ENCODE results near the gene ULK2.
"Not testable (repeated sequence)": the region's sequence is repeated elsewhere in the genome, so short reads cannot be mapped to it uniquely, and the experiment has no call there.

Gene ULK2

GRCh38 chr17:19860647-19861177, 7.0 kb downstream of the ULK2 start:
- DNase-seq: not testable (repeated sequence)

- DNase-seq: no peak
Measured at GRCh38 chr17:19857640-19858039, 10.1 kb downstream of the ULK2 start.

- no peak for DNase-seq
Measured at GRCh38 chr17:19833914-19834313, 33.8 kb downstream of the ULK2 start.

GRCh38 chr17:19830061-19830460, 37.7 kb downstream of the ULK2 start:
- DNase-seq: no peak

- peak; percentile 4 for DNase-seq
Measured at GRCh38 chr17:19812407-19812806, 55.3 kb downstream of the ULK2 start.

GRCh38 chr17:19805006-19805405, 62.7 kb downstream of the ULK2 start:
- no peak for DNase-seq

- DNase-seq: no peak
Measured at GRCh38 chr17:19800571-19800970, 67.2 kb downstream of the ULK2 start.

- no peak for DNase-seq
Measured at GRCh38 chr17:19799796-19800195, 67.9 kb downstream of the ULK2 start.

GRCh38 chr17:19796457-19796856, 71.3 kb downstream of the ULK2 start:
- no peak for DNase-seq

- DNase-seq: no peak
Measured at GRCh38 chr17:19791918-19792550, 75.7 kb downstream of the ULK2 start.

- DNase-seq: no peak
Measured at GRCh38 chr17:19787733-19788357, 79.9 kb downstream of the ULK2 start.

- DNase-seq: no peak
Measured at GRCh38 chr17:19785854-19786253, 81.9 kb downstream of the ULK2 start.

- DNase-seq: no peak
Measured at GRCh38 chr17:19781488-19782458, 86.0 kb downstream of the ULK2 start.

GRCh38 chr17:19780846-19781245, 86.9 kb downstream of the ULK2 start:
- DNase-seq: no peak

GRCh38 chr17:19773534-19773933, 94.2 kb downstream of the ULK2 start:
- DNase-seq: no peak

- DNase-seq: no peak
Measured at GRCh38 chr17:19771971-19772630, 95.6 kb downstream of the ULK2 start.

GRCh38 chr17:19770985-19771735, 96.6 kb downstream of the ULK2 start:
- DNase-seq: no peak

- no peak for DNase-seq
Measured at GRCh38 chr17:19769946-19770652, 97.6 kb downstream of the ULK2 start.

- no peak for DNase-seq
Measured at GRCh38 chr17:19768046-19768782, 99.5 kb downstream of the ULK2 start.

GRCh38 chr17:19766421-19767270, 101.1 kb downstream of the ULK2 start:
- peak; percentile 19 for DNase-seq

Measured in NCI-H1694 (cell line).